ENCODE data around the gene HRH2. TPM values are rescaled to one million over a fixed set of nuclear protein-coding genes. Genes with fewer than 3 reads are reported as not detected.

HRH2 gene
- total RNA-seq, 1 donor from 2014 or later = 1.2 TPM

GRCh38 chr5:175700991-175701390 is 43.1 kb downstream of the HRH2 start:
- no peak for DNase-seq (ENCODE audit: low spot score, unreplicated experiment)

GRCh38 chr5:175701797-175702196 is 43.9 kb downstream of the HRH2 start:
- Mint-ChIP-seq H3K27me3 (peaks cover 11% of the 10 kb centered on the region), H3K36me3 (ENCODE audit: insufficient read depth) (peaks cover 3% of the 10 kb centered on the region), H3K9me3 (ENCODE audit: low read depth) (peaks cover 7% of the 10 kb centered on the region), H3K4me3 (ENCODE audit: low read depth) (no peak overlapping the region), H3K27ac (no peak overlapping the region), H3K4me1 (ENCODE audit: low read depth) (peaks cover 15% of the 10 kb centered on the region)
- TF ChIP-seq CTCF (IDR thresholded peaks at IDR 0.05; ENCODE audit: unreplicated experiment) = no peak
- DNase-seq (ENCODE audit: low spot score, unreplicated experiment) = no peak

More at GRCh38 chr5:175700991-175701390, 43.1 kb downstream of the HRH2 start:
- Mint-ChIP-seq H3K9me3 (ENCODE audit: low read depth) (peaks cover 7% of the 10 kb centered on the region), H3K4me1 (ENCODE audit: low read depth) (peaks cover 7% of the 10 kb centered on the region), H3K27me3 (peaks cover 11% of the 10 kb centered on the region), H3K36me3 (ENCODE audit: insufficient read depth) (peaks cover 3% of the 10 kb centered on the region), H3K27ac (no peak overlapping the region), H3K4me3 (ENCODE audit: low read depth) (no peak overlapping the region)
- TF ChIP-seq CTCF (IDR thresholded peaks at IDR 0.05; ENCODE audit: unreplicated experiment) = peak; percentile 19

- TF ChIP-seq CTCF (IDR thresholded peaks at IDR 0.05; ENCODE audit: unreplicated experiment) = no peak
- peak overlapping the region; percentile 90 for H3K27ac Mint-ChIP-seq
Measured at GRCh38 chr5:175706499-175706898, 48.6 kb downstream of the HRH2 start.

GRCh38 chr5:175707751-175708375 is 50.0 kb downstream of the HRH2 start:
- Mint-ChIP-seq H3K27ac (no peak overlapping the region), H3K4me3 (ENCODE audit: low read depth) (no peak overlapping the region), H3K9me3 (ENCODE audit: low read depth) (peaks cover 7% of the 10 kb centered on the region), H3K36me3 (ENCODE audit: insufficient read depth) (peaks cover 6% of the 10 kb centered on the region), H3K4me1 (ENCODE audit: low read depth) (peaks cover 20% of the 10 kb centered on the region), H3K27me3 (peaks cover 30% of the 10 kb centered on the region)
- DNase-seq (ENCODE audit: low spot score, unreplicated experiment) = no peak
- TF ChIP-seq CTCF (IDR thresholded peaks at IDR 0.05; ENCODE audit: unreplicated experiment) = no peak

More at GRCh38 chr5:175706499-175706898, 48.6 kb downstream of the HRH2 start:
- Mint-ChIP-seq H3K27me3 (peaks cover 24% of the 10 kb centered on the region), H3K4me3 (ENCODE audit: low read depth) (no peak overlapping the region), H3K9me3 (ENCODE audit: low read depth) (peaks cover 12% of the 10 kb centered on the region), H3K4me1 (ENCODE audit: low read depth) (peaks cover 20% of the 10 kb centered on the region), H3K36me3 (ENCODE audit: insufficient read depth) (peaks cover 8% of the 10 kb centered on the region)
- peak; percentile 51 for DNase-seq (ENCODE audit: low spot score, unreplicated experiment)

GRCh38 chr5:175709276-175709781 is 51.5 kb downstream of the HRH2 start:
- Mint-ChIP-seq H3K27me3 (peaks cover 32% of the 10 kb centered on the region), H3K4me1 (ENCODE audit: low read depth) (peaks cover 20% of the 10 kb centered on the region), H3K4me3 (ENCODE audit: low read depth) (no peak overlapping the region), H3K9me3 (ENCODE audit: low read depth) (peaks cover 8% of the 10 kb centered on the region), H3K27ac (no peak overlapping the region), H3K36me3 (ENCODE audit: insufficient read depth) (peaks cover 7% of the 10 kb centered on the region)
- DNase-seq (ENCODE audit: low spot score, unreplicated experiment) = no peak
- TF ChIP-seq CTCF (IDR thresholded peaks at IDR 0.05; ENCODE audit: unreplicated experiment) = no peak

Data from progenitor cell of endocrine pancreas (in vitro differentiated cells).